H1 (cell line): ENCODE data around the gene EPSTI1.

ENCODE experiments used
- CHD2 ChIP-seq: IDR thresholded peaks from 2 replicates; pipeline ENCODE4 v1.6.1; 2012; ENCODE audit warnings: low read length, improper control_type of control experiment
- EGR1 ChIP-seq: IDR thresholded peaks from 2 replicates; pipeline ENCODE4 v1.6.1; 2011; ENCODE audit warnings: low read depth, low read length, borderline replicate concordance
- EP300 ChIP-seq, 2 experiments: IDR thresholded peaks; 1 replicate in 1 of 2; 2 replicates in 1 of 2; pipeline ENCODE4 v1.6.1; 2011 to 2012; ENCODE audit warnings: low read depth in 2 of 2, low read length in 2 of 2, mild to moderate bottlenecking in 2 of 2, borderline replicate concordance in 1 of 2, inconsistent platforms in 1 of 2, moderate library complexity in 1 of 2
- EZH2 ChIP-seq: fragments of 200-600 bp; sonication (generic); IDR thresholded peaks from 2 replicates; pipeline ENCODE4 v1.7.1; 2012; ENCODE audit warnings: low read depth, mild to moderate bottlenecking, moderate library complexity, low read length, inconsistent platforms; ENCODE audit not compliant: severe bottlenecking
- JUN ChIP-seq: IDR thresholded peaks from 2 replicates; pipeline ENCODE4 v1.6.1; 2011; ENCODE audit warnings: low read depth, mild to moderate bottlenecking, improper control_type of control experiment, low read length
- KDM1A ChIP-seq: fragments of 200-600, 300-600 bp; sonication (generic); IDR thresholded peaks from 2 replicates; pipeline ENCODE4 v1.7.1; 2016; ENCODE audit warnings: mild to moderate bottlenecking, low read length, borderline replicate concordance
- KDM5A ChIP-seq: fragments of 200-600 bp; IDR thresholded peaks from 2 replicates; pipeline ENCODE4 v1.7.1; 2012; ENCODE audit warnings: mild to moderate bottlenecking, low read length, inconsistent platforms, mixed read lengths
- POLR2A ChIP-seq, 2 experiments: IDR thresholded peaks; 1 replicate in 1 of 2; 2 replicates in 1 of 2; pipeline ENCODE4 v1.6.1; 2011; ENCODE audit warnings: low read depth in 2 of 2, low read length in 2 of 2, mild to moderate bottlenecking in 2 of 2; ENCODE audit errors: control extremely low read depth in 1 of 2
- RXRA ChIP-seq: IDR thresholded peaks from 2 replicates; pipeline ENCODE4 v1.6.1; 2011; ENCODE audit warnings: low read depth, mild to moderate bottlenecking, low read length, moderate library complexity; ENCODE audit not compliant: insufficient read depth
- SIN3A ChIP-seq, 2 experiments: IDR thresholded peaks in 1 of 2; conservative IDR thresholded peaks in 1 of 2; 2 replicates each; pipeline ENCODE4 v1.6.1; 2011 to 2012; ENCODE audit warnings: low read length in 2 of 2, improper control_type of control experiment in 1 of 2, low read depth in 1 of 2, mild to moderate bottlenecking in 1 of 2
- SRF ChIP-seq: IDR thresholded peaks from 2 replicates; pipeline ENCODE4 v1.6.1; 2011; ENCODE audit warnings: mild to moderate bottlenecking, low read depth, low read length, moderate library complexity
- TAF1 ChIP-seq: IDR thresholded peaks from 2 replicates; pipeline ENCODE4 v1.6.1; 2011; ENCODE audit warnings: mild to moderate bottlenecking, low read depth, low read length
- TF ChIP-seq, protein P1 (sequence below): IDR thresholded peaks from 2 replicates; pipeline ENCODE4 v1.6.1; 2012; ENCODE audit warnings: inconsistent platforms

DNA sequence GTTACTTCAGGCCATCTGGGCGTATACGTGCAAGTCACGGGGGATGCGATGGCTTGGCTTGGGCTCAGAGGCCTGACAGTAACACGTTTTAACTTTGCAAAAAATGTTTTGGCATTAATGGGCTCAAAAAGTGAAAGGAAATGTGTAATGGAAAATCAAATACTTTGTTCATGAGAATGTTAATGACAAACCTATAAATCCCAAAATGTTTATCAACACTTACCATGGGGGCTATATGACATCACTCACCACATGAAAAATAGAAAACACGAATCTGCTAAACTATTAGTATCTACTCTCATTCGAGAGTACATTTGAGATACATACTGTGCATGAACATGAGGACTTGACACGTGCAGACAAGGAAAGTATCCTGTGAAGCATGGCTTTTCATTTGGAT is 119.0 kb downstream of the EPSTI1 start:
- TF ChIP-seq KDM5A (no peak), EP300 (IDR thresholded peaks at IDR 0.05; ENCODE audit: borderline replicate concordance in 1 of 2, low read depth in 2 of 2, low read length in 2 of 2) (no peak), CHD2 (no peak), RXRA (no peak), KDM1A (no peak), SIN3A (conservative IDR thresholded peaks at IDR 0.05 in 1 of 2, IDR thresholded peaks at IDR 0.05 in 1 of 2; ENCODE audit: low read depth in 1 of 2, low read length in 2 of 2) (no peak), SRF (no peak), POLR2A (IDR thresholded peaks at IDR 0.05; ENCODE audit: control extremely low read depth in 1 of 2, low read depth in 2 of 2, low read length in 2 of 2) (no peak), TAF1 (no peak), EZH2 (no peak), JUN (no peak), EGR1 (no peak)
- TF ChIP-seq, protein P1, sequence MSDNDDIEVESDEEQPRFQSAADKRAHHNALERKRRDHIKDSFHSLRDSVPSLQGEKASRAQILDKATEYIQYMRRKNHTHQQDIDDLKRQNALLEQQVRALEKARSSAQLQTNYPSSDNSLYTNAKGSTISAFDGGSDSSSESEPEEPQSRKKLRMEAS, result 0 out of 2 replicates have a peak, but pooled peaks have one; percentile 8
